Neural progenitor cell (in vitro differentiated cells): ENCODE measurements around the gene ELL. TPM values are rescaled to one million over a fixed set of nuclear protein-coding genes. Genes with fewer than 3 reads are reported as not detected.

Source experiments
- DNase-seq: peaks from one replicate; pipeline ENCODE4 v3.0.0-alpha.2; 2016; ENCODE audit warnings: low spot score
- H2AFZ ChIP-seq: fragments of 200-600 bp; sonication (generic); replicated peaks from 2 replicates; pipeline ENCODE4 v1.6.1; 2016; ENCODE audit warnings: antibody characterized with exemption
- H3F3A ChIP-seq: fragments of 200-600 bp; sonication (generic); 2 replicates; pipeline ENCODE4 v1.6.1; 2016; ENCODE audit warnings: antibody characterized with exemption, low read depth
- H3K27ac ChIP-seq: fragments of 200-600 bp; sonication (generic); 2 replicates; pipeline ENCODE4 v1.5.1; 2016; ENCODE audit warnings: mild to moderate bottlenecking
- H3K27me3 ChIP-seq: fragments of 200-600 bp; sonication (generic); 2 replicates; pipeline ENCODE4 v1.6.1; 2016; ENCODE audit warnings: mild to moderate bottlenecking, moderate library complexity
- H3K36me3 ChIP-seq: fragments of 200-600 bp; sonication (generic); 2 replicates; pipeline ENCODE4 v1.5.1; 2016
- H3K4me1 ChIP-seq: fragments of 200-600 bp; sonication (generic); 2 replicates; pipeline ENCODE4 v1.6.1; 2016; ENCODE audit warnings: mixed run types
- H3K4me2 ChIP-seq: fragments of 200-600 bp; sonication (generic); 2 replicates; pipeline ENCODE4 v1.6.1; 2016
- H3K4me3 ChIP-seq: fragments of 200-600 bp; sonication (generic); 2 replicates; pipeline ENCODE4 v1.5.1; 2016
- H3K79me2 ChIP-seq: fragments of 200-600 bp; sonication (generic); 2 replicates; pipeline ENCODE4 v1.6.1; 2016; ENCODE audit warnings: low read depth
- H3K9ac ChIP-seq: fragments of 200-600 bp; sonication (generic); 2 replicates; pipeline ENCODE4 v1.6.1; 2016
- H3K9me3 ChIP-seq: fragments of 200-600 bp; sonication (generic); 2 replicates; pipeline ENCODE4 v1.5.1; 2016; ENCODE audit warnings: low read depth
- H4K20me1 ChIP-seq: fragments of 200-600 bp; sonication (generic); 2 replicates; pipeline ENCODE4 v1.6.1; 2016; ENCODE audit warnings: low read depth
- H3K27ac Mint-ChIP-seq: 3 replicates; pipeline ENCODE4 v1.8.0; 2021; ENCODE audit warnings: mixed read lengths
- H3K27me3 Mint-ChIP-seq: 2 replicates; pipeline ENCODE4 v1.8.0; 2022; ENCODE audit warnings: low read depth, mild to moderate bottlenecking, inconsistent platforms, moderate library complexity, mixed read lengths; ENCODE audit not compliant: insufficient read depth
- H3K36me3 Mint-ChIP-seq: 3 replicates; pipeline ENCODE4 v1.8.0; 2021; ENCODE audit warnings: mixed read lengths
- H3K4me1 Mint-ChIP-seq: 3 replicates; pipeline ENCODE4 v1.8.0; 2021; ENCODE audit warnings: mixed read lengths
- H3K4me3 Mint-ChIP-seq: 3 replicates; pipeline ENCODE4 v1.8.0; 2021; ENCODE audit warnings: mild to moderate bottlenecking, moderate library complexity, mixed read lengths
- H3K9me3 Mint-ChIP-seq: 3 replicates; pipeline ENCODE4 v1.8.0; 2020; ENCODE audit warnings: mixed read lengths
- EZH2 ChIP-seq: fragments of 200-600 bp; sonication (generic); IDR thresholded peaks from 2 replicates; pipeline ENCODE4 v1.6.1; 2017; ENCODE audit warnings: antibody characterized with exemption, mild to moderate bottlenecking, moderate library complexity
- EZH2phosphoT487 ChIP-seq: fragments of 200-600 bp; sonication (generic); IDR thresholded peaks from 2 replicates; pipeline ENCODE4 v1.6.1; 2017; ENCODE audit warnings: antibody characterized with exemption
- total RNA-seq: library from RNA; depleted of rRNA; stranded (reverse); fragments of >200 nt; gene quantifications from 2 replicates; pipeline ENCODE4 v1.2.3, GENCODE V29; 2015; ENCODE audit warnings: low replicate concordance
- TF ChIP-seq, protein P1 (sequence below): fragments of 200-600 bp; sonication (generic); IDR thresholded peaks from 2 replicates; pipeline ENCODE4 v1.5.1; 2017; ENCODE audit warnings: antibody characterized with exemption, mild to moderate bottlenecking

The ELL gene
- total RNA-seq, 1 donor from 2014 or later, result 2.9 TPM

DNA sequence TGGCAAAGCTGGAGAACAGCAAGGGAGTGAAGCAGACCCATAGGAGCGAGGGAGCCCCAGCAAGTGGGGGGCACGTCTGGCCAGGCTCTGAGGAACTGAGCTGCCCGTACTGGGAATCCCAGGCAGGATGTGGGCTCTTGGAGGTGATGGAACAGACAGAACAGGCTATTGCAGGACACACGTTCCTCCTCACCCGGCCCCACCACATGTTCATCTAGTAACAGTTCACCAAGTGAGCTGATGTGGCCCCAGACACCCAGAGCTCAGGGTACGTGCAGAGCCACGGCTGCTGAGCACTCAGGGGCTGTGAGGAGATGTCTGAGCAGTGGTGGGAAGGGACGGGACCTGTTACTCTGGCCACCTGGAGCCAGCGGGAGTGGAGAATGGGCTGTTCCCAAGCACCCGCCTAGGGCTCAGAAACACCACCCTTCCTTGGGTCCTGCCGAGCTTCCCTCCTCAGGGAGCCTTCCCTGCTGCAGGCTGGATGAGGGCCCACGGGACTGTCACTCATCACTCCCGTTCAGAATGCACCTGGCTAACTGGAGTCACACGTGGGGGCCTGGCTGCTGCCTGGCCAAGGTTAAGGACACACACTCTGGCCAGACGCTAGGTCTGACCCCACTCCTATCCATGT is 18.4 kb downstream of the ELL start:
- Histone ChIP-seq H3K9ac (no peak overlapping the region), H3K9me3 (no peaks in the 10 kb centered on the region), H3K27ac (no peak overlapping the region), H4K20me1 (peaks cover 91% of the 10 kb centered on the region), H3K79me2 (peaks cover 42% of the 10 kb centered on the region), H3K27me3 (no peaks in the 10 kb centered on the region), H3F3A (no peaks in the 10 kb centered on the region), H3K4me3 (no peak overlapping the region), H3K4me1 (no peaks in the 10 kb centered on the region), H2AFZ (no peak overlapping the region), H3K36me3 (no peaks in the 10 kb centered on the region), H3K4me2 (no peak overlapping the region)
- no peak for DNase-seq
- TF ChIP-seq EZH2 (no peak), EZH2phosphoT487 (no peak)
- TF ChIP-seq, protein P1, sequence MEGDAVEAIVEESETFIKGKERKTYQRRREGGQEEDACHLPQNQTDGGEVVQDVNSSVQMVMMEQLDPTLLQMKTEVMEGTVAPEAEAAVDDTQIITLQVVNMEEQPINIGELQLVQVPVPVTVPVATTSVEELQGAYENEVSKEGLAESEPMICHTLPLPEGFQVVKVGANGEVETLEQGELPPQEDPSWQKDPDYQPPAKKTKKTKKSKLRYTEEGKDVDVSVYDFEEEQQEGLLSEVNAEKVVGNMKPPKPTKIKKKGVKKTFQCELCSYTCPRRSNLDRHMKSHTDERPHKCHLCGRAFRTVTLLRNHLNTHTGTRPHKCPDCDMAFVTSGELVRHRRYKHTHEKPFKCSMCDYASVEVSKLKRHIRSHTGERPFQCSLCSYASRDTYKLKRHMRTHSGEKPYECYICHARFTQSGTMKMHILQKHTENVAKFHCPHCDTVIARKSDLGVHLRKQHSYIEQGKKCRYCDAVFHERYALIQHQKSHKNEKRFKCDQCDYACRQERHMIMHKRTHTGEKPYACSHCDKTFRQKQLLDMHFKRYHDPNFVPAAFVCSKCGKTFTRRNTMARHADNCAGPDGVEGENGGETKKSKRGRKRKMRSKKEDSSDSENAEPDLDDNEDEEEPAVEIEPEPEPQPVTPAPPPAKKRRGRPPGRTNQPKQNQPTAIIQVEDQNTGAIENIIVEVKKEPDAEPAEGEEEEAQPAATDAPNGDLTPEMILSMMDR, result no peak
- Mint-ChIP-seq H3K9me3 (no peaks in the 10 kb centered on the region), H3K4me1 (peaks cover 22% of the 10 kb centered on the region), H3K36me3 (no peaks in the 10 kb centered on the region), H3K4me3 (no peak overlapping the region), H3K27ac (no peak overlapping the region), H3K27me3 (peaks cover 4% of the 10 kb centered on the region)

DNA sequence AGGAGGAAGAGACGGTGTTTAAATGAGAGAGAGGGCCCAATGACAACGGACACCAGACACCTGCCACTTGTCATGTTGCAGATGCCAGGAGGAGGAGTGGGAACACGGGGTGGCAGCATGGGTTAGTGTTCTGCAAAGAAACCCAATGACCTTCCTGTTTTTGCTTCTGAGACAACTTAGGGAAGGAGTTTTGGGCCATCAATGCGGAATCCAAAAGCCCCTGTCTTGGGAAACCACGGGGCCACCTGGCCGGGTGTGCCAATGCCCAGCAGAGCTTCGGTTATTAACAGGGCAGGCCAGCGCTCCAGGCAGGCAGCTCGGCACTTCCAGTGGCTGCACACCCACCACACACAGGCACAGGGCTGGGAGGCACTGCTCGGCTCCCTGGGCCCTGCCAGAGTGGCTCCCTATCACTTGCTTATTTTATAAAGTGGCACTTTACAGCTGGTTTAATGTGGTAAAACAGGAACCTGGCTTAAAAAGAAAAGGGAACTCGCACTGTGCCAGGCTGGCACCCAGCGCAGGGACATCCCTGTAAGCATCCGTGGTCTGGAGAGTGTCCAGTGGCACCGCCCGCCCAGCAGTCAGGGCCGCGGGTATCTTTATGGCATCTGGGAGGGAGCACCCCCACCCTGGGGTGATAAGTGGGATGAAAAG is 19.1 kb downstream of the ELL start:
- H3K4me3 ChIP-seq, result no peak overlapping the region
- no peak overlapping the region for H3K4me3 Mint-ChIP-seq
- no peak overlapping the region for H3K27ac Mint-ChIP-seq
- H3F3A ChIP-seq, result no peaks in the 10 kb centered on the region
- H3K27ac ChIP-seq, result no peak overlapping the region
- no peaks in the 10 kb centered on the region for H3K27me3 ChIP-seq
- no peaks in the 10 kb centered on the region for H3K36me3 ChIP-seq
- peaks cover 45% of the 10 kb centered on the region for H3K79me2 ChIP-seq
- H3K9me3 ChIP-seq, result no peaks in the 10 kb centered on the region
- H3K27me3 Mint-ChIP-seq, result peaks cover 4% of the 10 kb centered on the region
- no peak overlapping the region for H3K9ac ChIP-seq
- no peaks in the 10 kb centered on the region for H3K36me3 Mint-ChIP-seq
- H3K9me3 Mint-ChIP-seq, result no peaks in the 10 kb centered on the region
- H4K20me1 ChIP-seq, result peaks cover 91% of the 10 kb centered on the region
- DNase-seq, result no peak
- H3K4me2 ChIP-seq, result no peak overlapping the region
- H3K4me1 ChIP-seq, result no peaks in the 10 kb centered on the region
- TF ChIP-seq EZH2 (no peak), EZH2phosphoT487 (no peak)
- H2AFZ ChIP-seq, result no peak overlapping the region
- H3K4me1 Mint-ChIP-seq, result peaks cover 20% of the 10 kb centered on the region

DNA sequence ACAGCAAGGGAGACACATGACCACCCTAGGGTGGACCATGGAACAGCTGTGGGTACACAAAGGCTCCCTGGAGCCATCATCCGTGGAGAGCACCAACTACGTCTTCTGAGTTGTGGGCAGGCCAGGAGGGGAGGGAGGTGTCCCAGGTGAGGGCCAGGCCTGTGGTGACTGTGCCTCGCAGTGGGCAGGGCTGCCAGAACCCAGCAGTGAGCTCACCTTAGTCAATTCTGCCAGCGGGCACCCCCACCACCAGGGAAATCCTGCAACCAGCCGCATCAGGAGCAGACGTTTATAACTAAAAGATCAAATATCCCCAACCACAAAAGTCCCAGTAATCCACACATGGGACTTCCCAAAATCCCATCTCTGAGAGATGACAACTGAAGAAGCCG is 19.6 kb downstream of the ELL start:
- Mint-ChIP-seq H3K27ac (no peak overlapping the region), H3K36me3 (no peaks in the 10 kb centered on the region), H3K9me3 (no peaks in the 10 kb centered on the region), H3K4me3 (no peak overlapping the region), H3K4me1 (peaks cover 16% of the 10 kb centered on the region), H3K27me3 (peaks cover 4% of the 10 kb centered on the region)
- Histone ChIP-seq H3K4me1 (no peaks in the 10 kb centered on the region), H3K9ac (no peak overlapping the region), H3K27ac (no peak overlapping the region), H3K79me2 (peaks cover 40% of the 10 kb centered on the region), H3F3A (no peaks in the 10 kb centered on the region), H3K4me3 (no peak overlapping the region), H3K36me3 (no peaks in the 10 kb centered on the region), H4K20me1 (peaks cover 91% of the 10 kb centered on the region), H3K27me3 (no peaks in the 10 kb centered on the region), H3K4me2 (no peak overlapping the region), H3K9me3 (no peaks in the 10 kb centered on the region), H2AFZ (no peak overlapping the region)
- TF ChIP-seq EZH2phosphoT487 (no peak), EZH2 (no peak)
- TF ChIP-seq, protein P1, result no peak
- DNase-seq, result no peak

DNA sequence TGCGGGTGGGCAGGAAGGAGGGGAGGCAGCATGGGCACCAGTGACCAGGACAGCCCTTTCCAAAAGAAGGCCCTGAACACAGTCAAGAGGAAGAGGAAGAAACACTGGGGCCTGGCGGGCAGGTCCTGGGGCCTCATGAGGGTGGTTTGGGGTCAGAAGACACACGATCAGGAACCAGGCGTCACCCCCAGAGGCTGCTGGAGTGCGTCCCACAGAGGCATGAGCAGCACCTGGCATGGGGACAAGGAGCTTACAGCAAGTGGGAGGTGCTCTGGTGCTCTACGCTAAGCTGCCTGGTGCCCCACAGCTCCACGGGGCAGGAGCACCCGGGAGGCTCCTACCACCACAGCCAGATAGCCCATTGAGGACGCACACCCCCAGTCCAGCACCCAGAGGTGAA is 20.0 kb downstream of the ELL start:
- Histone ChIP-seq H3K4me2 (no peak overlapping the region), H3K79me2 (peaks cover 40% of the 10 kb centered on the region), H3K9me3 (no peaks in the 10 kb centered on the region), H3K36me3 (no peaks in the 10 kb centered on the region), H3K27me3 (no peaks in the 10 kb centered on the region), H3K4me1 (no peaks in the 10 kb centered on the region), H3K4me3 (no peak overlapping the region), H2AFZ (no peak overlapping the region), H4K20me1 (peaks cover 91% of the 10 kb centered on the region), H3F3A (no peaks in the 10 kb centered on the region), H3K27ac (no peak overlapping the region), H3K9ac (no peak overlapping the region)
- DNase-seq, result no peak
- H3K36me3 Mint-ChIP-seq, result no peaks in the 10 kb centered on the region
- H3K27me3 Mint-ChIP-seq, result peaks cover 4% of the 10 kb centered on the region
- H3K4me1 Mint-ChIP-seq, result peaks cover 14% of the 10 kb centered on the region
- TF ChIP-seq EZH2phosphoT487, result no peak
- no peak overlapping the region for H3K4me3 Mint-ChIP-seq
- H3K9me3 Mint-ChIP-seq, result no peaks in the 10 kb centered on the region
- H3K27ac Mint-ChIP-seq, result no peak overlapping the region
